ENCODE results near the gene TWIST1.

TWIST1 gene

GRCh38 chr7:19117091-19117869 lies at the start of gene TWIST1:
Gene TWIST1, minus strand, starts transcription at chr7:19117636. Its CDS starts 315 bp downstream, at chr7:19117321.
- no peak for DNase-seq (ENCODE audit: low read depth)

GRCh38 chr7:19161671-19162070 lies 44.2 kb upstream of the TWIST1 start:
- DNase-seq (ENCODE audit: low read depth): no peak

DNA sequence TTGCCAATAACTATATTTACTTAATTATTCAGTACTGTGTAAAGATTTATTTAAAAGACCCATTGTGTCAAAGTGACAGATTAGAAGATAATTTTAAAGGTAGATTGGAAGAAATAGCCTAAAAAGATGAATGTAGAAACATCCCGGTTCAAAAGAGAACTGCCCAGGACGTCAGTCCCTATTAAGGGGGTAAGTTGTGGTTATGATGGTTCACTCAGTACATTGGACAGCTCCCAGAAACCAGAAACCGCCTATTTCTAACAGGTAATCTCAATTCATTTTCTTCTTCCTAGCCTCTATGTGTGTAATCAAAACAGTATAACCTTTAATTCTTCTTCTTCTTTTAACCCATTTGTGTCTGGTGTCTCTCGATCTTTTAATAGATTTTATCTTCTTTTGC lies 29.3 kb upstream of the TWIST1 start:
- DNase-seq (ENCODE audit: low read depth): no peak

DNA sequence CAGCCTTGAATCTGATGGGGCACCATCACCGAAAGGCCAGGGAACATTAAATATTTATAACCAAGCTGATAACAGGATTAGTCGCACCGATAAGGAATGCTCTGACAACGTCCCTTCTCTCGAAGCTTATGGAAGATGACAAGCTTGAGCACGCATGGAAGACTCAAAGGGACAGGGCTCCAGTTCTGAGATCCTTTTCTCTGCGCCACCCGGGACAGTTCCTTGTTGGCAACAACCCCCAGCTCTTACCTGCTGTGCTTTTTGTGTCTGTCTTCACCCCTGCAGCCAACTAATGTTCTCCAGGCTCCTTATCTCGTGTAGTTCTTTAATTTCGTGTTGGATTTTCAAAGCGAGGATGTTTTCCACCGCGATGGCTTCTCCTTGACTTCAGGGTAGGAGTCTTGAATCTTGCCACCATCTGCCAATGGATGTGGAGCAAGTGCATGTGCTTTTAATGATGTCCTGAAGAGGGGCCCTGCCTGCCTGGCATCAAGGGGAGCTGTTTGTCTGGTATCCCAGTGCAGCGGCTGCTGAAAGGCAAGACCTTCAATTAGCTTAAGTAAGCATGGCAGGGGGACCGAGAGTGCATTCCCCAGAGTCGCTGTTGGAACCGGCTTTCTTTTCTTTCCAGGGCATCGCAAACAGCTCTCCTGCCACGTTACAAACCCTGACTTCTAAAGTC lies 28.1 kb upstream of the TWIST1 start:
- no peak for DNase-seq (ENCODE audit: low read depth)

DNA sequence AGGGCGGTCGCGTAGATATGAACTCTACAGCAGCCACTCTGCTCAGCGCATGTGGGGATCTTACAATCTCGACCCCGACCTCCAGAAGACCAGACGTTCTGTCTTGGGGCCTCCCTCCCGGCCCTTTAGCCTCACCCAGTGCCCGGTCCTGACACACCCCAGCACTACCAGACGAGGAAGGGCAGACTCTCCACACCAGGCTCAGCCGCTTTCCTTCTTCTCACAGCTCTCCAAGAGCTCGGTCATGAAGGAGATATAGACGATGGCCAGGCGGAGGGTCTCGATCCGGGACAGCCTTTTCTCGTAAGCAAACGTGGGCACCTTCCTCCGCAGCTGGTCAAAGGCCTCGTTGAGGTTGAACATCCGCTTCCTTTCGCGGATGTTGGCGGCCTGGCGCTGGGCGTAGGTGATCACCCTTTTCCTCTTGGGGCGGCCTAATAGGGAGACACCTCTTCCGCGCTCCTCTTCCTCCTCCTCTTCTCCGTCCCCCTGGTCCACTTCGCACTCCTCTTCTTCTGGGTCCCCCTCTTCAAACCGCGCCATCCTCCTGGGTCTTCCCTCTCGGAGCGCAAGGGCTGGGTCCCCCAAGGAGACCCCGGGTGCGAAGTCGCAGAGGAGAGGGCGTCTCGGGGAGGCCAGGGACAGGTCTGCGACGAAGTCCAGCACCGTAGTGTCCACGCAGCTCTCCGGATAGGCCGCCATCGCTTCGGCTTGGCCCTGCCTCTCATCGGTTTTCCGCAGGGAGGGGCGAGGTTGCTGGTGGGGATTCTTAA lies 27.4 kb upstream of the TWIST1 start, which contains the start of gene FERD3L:
Gene FERD3L, minus strand, starts transcription at position 761 of the 773 bp plus-strand sequence. Its CDS starts 59 bp downstream, at position 702.
- no peak for DNase-seq (ENCODE audit: low read depth)

- DNase-seq (ENCODE audit: low read depth): no peak
Observed at GRCh38 chr7:19143881-19144574, 26.6 kb upstream of the TWIST1 start.

DNA sequence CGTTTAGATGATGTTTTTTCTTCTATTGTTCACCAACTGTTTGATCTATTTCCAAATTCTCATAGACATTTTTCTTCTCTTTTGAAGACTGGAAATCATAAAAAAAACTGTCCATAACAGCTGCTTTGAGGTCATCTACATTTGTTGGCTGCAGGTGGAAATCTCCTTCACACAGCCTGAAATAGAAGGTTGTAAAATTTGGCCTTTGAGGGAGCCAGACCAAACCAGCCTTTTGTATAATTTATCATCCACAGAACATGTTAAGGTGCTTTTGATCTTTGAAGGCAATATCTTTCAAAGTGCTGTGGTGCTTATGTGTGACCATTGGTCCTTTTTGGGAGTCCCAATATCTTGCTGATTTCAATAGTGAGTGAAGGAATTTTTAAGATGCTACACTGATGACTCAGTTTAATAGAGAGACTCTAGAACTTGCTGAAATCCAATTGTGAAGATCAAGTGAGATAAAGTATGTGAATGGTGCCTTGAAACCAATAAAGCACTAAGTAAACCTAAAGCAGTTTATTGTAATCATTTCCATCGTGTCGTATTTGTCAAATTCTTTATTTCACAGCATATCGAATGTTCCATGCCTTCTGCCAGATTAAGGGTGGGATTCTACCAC lies 22.4 kb upstream of the TWIST1 start:
- no peak for DNase-seq (ENCODE audit: low read depth)

- DNase-seq (ENCODE audit: low read depth): no peak
Observed at GRCh38 chr7:19133886-19134285, 16.4 kb upstream of the TWIST1 start.

- no peak for DNase-seq (ENCODE audit: low read depth)
Observed at GRCh38 chr7:19133390-19133789, 16.0 kb upstream of the TWIST1 start.

GRCh38 chr7:19128856-19129255 lies 11.4 kb upstream of the TWIST1 start:
- no peak for DNase-seq (ENCODE audit: low read depth)

DNA sequence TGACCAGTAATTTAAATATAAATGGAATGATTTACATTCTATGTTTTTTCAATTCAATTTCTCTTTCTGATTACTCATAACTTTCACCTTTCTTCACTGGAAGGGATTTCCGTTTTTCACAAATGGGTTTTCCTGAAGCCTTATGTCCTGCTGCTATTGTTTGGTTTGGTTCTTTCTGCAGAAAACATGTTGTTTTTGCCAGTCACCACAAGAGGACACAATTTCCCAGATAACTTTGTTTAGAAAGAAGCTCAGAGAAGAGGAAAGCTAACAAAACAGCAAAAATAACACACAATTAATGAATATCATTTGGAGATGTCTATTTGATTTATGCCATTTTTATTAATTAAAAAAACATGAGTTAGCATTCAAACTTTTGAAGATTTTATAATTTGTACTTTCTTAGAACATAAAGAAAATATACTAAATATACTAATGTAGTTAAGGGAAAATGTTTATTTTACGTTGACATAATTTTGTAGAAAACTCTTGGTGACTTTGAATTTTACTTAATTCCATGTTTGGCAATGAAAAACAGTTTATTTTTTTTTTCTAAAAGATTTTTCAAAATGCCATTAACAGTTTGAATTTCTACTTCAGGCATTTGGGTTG lies 4.6 kb upstream of the TWIST1 start:
- DNase-seq (ENCODE audit: low read depth): no peak

DNA sequence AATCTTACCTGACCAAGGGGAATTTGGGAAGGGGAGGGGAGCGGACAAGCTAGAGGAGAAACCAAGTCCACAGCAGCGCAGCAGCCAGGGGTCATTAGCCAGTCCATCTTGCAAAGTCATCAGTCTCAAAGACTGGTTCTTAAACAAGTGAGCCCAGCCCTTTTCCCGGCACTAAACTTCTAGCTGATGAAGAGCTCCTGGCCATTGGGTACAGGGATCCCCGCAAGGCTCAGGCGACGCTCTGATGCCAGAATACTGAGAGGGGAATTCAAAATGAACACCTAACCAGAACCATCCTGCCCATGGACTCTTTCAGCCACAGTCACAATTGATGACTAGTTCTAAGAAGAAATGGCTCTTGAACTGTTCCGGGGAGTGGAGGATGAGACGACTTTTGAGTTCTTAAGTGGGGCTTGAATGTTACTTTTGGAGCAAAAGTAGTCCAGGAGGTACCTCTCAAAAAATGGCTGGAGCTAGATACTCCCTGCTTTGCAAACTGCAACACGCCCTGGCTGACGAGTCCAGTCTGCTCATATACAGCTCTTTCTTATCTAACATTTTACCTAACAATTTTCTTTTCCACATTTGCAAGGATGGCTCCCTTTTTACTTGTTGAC lies 2.5 kb upstream of the TWIST1 start:
- no peak for DNase-seq (ENCODE audit: low read depth)

DNA sequence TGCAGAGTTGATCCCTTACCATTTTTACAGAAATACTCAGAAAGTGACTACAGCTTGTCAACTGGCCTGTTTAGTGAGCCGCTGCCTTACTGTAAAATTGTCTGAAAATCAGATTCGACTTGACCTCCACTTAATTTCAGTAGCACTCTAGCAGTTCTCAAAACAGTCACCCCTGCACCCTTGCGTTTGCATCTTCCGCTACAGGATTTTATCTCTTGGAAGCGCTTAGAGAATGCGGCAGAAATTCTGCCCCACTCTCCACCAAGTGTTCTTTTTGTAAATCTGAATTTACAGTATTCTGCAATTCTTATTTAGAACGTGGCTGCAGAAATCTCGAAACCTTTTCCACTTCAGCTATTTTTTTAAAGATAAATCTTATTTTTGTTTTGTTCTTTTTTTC lies 1.9 kb upstream of the TWIST1 start:
- no peak for DNase-seq (ENCODE audit: low read depth)

DNA sequence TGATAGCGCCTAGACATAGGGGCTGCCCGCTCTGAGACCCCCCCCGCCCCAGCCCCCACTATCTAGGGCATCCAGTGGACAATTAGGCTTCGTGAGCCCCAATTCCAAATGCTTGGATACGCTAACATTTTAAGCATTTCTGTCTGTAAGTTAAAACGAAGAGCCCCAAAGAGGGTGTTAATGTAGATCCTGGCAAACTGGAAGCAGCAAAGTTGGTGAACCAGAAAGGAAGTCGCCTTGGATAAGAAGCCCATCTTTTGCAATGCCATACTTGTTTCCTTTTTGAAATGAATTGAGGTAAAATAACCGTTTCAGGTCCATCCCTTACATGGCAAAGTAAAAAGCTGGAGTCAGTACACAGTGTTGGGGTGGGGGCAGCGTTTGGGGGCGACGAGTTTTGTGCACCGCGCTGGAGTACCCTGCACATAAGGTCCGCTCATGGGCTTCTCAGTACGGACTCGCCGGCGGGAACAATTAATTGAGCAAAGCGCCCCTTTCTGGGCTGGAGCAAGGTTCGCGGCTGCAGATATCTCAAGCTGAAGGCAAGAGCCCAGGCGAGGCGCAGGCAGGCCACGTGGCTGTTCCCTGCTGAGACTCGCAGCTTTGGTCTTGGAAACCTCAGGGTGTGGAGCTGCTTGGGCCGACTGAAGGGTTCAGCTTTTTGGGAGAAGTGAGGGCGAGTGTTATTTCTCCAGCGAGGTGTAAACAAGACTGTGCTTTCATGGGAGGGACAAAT lies 1.4 kb upstream of the TWIST1 start:
- no peak for DNase-seq (ENCODE audit: low read depth)

DNA sequence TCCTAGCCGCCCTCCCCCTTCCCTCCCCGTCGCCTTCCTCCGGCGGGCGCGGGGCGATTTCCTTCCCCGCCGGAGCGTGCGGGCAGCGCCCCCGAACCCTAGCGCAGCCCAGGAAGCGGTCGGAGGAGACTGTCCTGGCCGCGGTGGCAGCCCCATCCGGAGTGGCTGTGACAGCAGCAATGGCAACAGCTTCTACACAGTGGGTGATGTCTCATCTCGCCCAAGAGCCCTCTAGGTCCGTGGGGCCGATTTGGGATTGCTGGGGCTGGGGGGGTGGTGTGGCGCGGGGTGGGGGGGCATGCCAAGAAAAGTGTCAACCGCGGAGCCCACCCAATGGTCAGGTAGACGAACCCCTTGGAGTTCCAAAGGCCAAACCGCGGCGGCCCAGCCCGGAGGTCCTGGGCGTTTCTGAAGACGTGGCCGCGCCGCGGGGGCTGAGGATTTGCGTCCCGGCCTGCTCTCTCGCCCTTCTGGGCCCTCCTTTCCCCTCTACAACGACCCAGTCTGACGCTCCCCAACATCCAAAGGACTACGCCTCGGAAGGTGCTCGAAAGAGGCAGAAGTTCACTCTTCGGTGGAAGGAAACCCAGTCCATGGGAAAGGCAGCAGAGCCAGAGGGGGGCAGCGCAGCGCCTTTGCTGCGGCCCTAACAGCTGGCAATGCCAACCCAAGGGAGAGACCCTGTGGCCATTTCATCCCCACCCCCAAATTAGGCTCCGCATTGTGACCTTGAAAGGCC lies 603 bp upstream of the TWIST1 start:
- DNase-seq (ENCODE audit: low read depth): no peak

DNA sequence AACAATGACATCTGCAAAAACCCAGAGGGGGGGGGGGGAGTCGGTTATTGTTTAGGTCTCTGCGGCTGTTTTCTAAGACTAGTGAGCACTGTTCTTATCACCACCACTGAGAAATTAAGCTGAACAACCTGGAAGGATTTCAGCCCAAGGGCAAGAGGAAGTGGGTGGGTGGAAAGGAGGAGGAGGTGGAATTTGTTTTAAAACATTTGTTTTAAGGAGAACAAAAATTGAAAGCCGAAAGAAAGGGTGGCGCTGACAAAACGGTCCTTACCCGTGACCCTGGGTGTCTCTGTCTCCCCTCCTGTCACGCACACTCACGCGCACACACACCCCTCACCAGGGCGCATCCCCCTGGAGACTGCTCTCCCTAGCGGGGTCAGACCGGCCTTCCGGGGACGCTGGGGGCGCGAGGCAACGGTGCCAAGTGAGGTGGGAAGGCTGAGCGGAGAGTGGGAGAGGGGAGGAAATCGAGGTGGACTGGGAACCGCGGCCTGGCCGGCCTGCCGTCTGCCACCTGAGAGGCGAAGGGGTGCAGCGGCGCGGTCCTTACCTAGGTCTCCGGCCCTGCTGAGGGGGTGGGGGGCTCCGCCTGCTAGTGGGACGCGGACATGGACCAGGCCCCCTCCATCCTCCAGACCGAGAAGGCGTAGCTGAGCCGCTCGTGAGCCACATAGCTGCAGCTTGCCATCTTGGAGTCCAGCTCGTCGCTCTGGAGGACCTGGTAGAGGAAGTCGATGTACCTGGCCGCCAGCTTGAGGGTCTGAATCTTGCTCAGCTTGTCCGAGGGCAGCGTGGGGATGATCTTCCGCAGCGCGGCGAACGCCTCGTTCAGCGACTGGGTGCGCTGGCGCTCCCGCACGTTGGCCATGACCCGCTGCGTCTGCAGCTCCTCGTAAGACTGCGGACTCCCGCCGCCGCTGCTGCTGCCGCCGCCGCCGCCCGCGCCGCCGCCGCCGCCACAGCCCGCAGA lies 1.0 kb downstream of the TWIST1 start:
- DNase-seq (ENCODE audit: low read depth): no peak

DNA sequence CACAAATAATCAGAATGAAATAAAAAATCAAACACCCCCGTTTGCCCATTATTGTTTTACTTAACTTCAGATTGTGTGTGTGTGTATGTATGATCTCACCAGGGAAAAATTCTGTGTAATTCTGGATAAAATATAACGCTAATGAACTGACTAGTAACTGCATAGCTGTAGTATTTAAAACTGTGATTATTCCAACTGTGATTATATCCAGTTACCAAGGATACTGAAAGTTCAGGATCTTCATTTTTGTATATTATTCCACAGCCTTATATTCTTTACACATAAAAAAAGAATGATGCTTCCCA lies 2.9 kb downstream of the TWIST1 start:
- no peak for DNase-seq (ENCODE audit: low read depth)

GRCh38 chr7:19113855-19114550 lies 3.4 kb downstream of the TWIST1 start:
- no peak for DNase-seq (ENCODE audit: low read depth)
